ENCODE data around the gene CPNE7. TPM values are rescaled to one million over a fixed set of nuclear protein-coding genes. Genes with fewer than 3 reads are reported as not detected.
"Not testable (repeated sequence)": the region's sequence is repeated elsewhere in the genome, so short reads cannot be mapped to it uniquely, and the experiment has no call there.

The CPNE7 gene
- total RNA-seq, 2 donors from 2014 or later = 0.18 to 8.9 TPM

DNA sequence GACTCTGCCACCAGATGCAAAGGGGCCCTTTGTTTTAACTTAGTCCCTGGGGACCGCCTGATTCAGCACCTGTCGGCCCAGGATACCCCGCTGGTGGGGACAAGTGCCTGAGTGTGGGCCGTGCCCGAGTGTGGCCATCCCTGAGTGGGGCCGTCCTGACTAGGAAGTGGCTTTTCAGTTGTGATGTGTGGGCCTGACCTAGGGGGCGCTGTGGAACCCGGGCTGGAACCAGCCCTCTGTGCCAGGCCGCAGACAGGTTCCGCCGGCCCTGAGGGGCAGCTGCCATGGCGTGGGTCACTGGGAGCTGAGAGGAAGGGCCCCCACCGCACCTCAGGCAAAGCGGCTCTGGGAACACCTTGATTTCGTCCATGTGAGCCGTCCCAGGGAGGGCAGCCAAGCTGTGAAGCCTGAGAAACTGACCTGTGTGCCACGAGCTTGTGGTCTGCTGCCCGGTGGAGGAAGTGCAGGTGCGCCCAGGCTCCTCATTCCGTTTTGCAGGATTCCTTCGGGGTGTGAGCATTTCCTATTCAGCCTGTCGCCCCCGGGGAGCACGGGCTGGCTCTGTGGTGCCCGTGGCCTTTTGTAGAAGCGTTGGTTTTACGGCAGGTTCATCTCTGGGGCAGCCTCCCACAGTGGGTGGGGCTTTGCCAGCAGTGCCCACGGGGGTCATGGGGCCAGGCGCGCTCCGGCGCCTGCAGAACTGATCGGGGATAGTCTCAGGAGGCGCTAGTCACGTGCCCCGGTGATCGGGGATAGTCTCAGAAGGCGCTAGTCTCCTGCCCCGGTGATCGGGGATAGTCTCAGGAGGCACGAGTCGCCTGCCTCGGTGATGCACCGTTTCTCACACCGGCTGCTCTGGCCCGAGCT is 9.8 kb upstream of the CPNE7 start:
- no peaks in the 10 kb centered on the region for H3K27me3 ChIP-seq (replicated peaks; ENCODE audit: insufficient read depth)
- H3K4me1 ChIP-seq (replicated peaks) = peaks cover 15% of the 10 kb centered on the region
- no peak overlapping the region for H3K4me3 ChIP-seq
- WGBS = 7% methylated on average over 37 of the region's 46 CpGs
- peaks cover 6 to 11% of the 10 kb centered on the region in 2 donors for H3K36me3 ChIP-seq
- intact Hi-C loops (cut with DNase I) = loop anchor here (10.0 kb wide), 1 partner anchor 231 kb away; no protein-coding TSS in a partner anchor
- DNase-seq (ENCODE audit: low spot score) = peak; percentile 27
- TF ChIP-seq POLR2A (IDR thresholded peaks at IDR 0.05) = no peak
- TF ChIP-seq, protein P1, sequence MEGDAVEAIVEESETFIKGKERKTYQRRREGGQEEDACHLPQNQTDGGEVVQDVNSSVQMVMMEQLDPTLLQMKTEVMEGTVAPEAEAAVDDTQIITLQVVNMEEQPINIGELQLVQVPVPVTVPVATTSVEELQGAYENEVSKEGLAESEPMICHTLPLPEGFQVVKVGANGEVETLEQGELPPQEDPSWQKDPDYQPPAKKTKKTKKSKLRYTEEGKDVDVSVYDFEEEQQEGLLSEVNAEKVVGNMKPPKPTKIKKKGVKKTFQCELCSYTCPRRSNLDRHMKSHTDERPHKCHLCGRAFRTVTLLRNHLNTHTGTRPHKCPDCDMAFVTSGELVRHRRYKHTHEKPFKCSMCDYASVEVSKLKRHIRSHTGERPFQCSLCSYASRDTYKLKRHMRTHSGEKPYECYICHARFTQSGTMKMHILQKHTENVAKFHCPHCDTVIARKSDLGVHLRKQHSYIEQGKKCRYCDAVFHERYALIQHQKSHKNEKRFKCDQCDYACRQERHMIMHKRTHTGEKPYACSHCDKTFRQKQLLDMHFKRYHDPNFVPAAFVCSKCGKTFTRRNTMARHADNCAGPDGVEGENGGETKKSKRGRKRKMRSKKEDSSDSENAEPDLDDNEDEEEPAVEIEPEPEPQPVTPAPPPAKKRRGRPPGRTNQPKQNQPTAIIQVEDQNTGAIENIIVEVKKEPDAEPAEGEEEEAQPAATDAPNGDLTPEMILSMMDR (IDR thresholded peaks at IDR 0.05) = peak in 3 of 4 experiments; percentile 42 to 59 (median 50)
- H3K27ac ChIP-seq = no peak overlapping the region
- H3K9me3 ChIP-seq = no peaks in the 10 kb centered on the region

DNA sequence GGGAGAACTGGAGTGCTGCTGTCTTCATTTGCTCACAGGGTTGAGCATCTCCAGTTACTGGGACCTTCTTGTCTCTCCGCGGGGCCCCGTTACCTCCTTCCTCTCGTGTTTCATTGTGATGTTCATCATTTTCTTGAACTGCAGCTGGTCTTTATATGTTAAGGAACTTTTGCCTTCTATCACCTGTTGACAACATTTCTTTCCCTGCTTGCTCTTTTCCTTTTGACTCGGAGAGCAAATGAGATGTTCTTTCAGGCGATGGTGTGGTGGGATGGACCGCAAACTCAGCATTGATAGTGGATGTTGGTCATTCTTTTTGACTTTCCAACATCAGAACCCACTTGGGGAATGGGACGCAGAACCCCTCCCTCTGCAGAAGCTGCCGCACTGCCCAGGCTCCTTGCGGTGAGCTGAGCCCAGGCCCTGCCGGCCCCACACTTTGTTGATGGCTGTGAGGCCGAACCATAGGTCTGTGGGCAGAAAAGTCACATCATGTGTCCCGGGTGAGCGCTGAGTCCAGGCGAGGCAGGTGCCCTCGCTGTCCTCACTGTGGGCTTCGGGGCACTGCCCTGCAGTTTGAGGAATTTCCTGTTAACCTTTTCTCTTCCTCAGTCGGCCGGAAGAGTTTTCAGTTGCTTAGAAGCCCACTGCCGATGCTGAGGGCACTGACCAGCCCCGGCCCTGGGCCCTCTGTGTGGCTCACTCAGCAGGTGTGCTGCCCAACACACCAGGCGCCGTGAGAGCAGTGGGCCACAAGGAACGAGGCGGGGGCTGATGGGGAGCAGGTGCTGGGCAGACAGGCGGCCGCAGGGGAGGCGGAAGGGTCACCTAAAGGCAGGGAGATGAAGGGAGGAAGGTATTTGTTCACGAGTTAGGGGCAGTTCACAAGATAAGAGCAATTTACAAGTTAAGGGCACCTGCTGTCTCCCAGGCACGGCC is 7.6 kb upstream of the CPNE7 start:
- Histone ChIP-seq H3K27ac (no peak overlapping the region), H3K4me1 (replicated peaks) (peaks cover 7% of the 10 kb centered on the region), H3K4me3 (no peak overlapping the region), H3K9me3 (no peaks in the 10 kb centered on the region), H3K36me3 (peaks cover 6 to 9% of the 10 kb centered on the region in 2 donors), H3K27me3 (replicated peaks; ENCODE audit: insufficient read depth) (no peaks in the 10 kb centered on the region)
- TF ChIP-seq POLR2A (IDR thresholded peaks at IDR 0.05) = no peak
- TF ChIP-seq, protein P1 (IDR thresholded peaks at IDR 0.05) = no peak
- TF ChIP-seq POLR2AphosphoS5 (IDR thresholded peaks at IDR 0.05) = no peak
- WGBS = 76% methylated on average over 30 of the region's 30 CpGs
- intact Hi-C loops (cut with DNase I) = loop anchor here (10.0 kb wide), 1 partner anchor 233 kb away; no protein-coding TSS in a partner anchor
- no peak for DNase-seq (ENCODE audit: low spot score)

DNA sequence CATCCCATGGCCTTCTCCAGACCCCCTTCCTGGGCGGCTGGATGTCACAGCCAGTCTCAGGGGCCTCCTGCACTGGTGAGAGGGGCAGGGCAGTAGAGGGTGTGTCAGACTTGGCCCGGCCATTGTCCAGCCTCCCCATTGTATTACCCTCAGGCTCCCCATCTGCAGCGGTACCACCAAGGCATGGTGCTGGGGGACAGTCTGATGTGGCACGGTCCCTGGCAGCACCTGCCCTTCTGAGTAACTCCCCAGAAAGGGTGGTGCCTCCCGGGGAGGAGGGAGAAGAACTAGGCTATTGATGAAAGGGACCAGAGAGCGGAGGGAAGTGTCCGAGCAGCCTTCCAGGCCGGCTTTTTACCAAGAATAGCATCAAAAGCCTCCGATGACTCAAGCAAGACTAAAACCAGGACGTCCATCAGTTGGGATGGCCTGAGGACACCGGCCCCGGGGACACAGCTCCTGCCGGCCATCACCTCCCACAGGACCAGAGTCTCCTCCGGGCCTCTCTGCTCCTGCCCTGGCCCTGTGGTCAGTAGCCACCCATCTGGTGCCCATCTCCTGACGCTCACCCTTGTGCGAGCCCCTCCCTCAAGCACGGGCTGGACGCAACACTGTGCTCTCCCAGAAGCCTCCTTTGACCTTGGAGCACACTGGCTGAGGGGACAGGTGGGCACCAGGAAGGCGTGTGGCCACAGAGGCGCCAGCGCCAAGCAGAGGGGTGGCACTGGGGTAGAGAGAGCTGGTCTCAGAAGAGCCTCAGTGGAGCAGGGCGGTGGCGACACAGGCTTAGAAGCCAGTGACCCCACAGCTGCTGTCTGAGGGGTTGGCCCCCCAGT is 5.8 kb upstream of the CPNE7 start:
- Histone ChIP-seq H3K9me3 (no peaks in the 10 kb centered on the region), H3K4me3 (no peak overlapping the region), H3K27ac (no peak overlapping the region), H3K27me3 (replicated peaks; ENCODE audit: insufficient read depth) (peaks cover 3% of the 10 kb centered on the region), H3K36me3 (no peaks in the 10 kb centered on the region), H3K4me1 (replicated peaks) (peaks cover 7% of the 10 kb centered on the region)
- WGBS = 82% methylated on average over 23 of the region's 23 CpGs
- intact Hi-C loops (cut with DNase I) = loop anchor here (10.0 kb wide), 1 partner anchor 235 kb away; no protein-coding TSS in a partner anchor
- no peak for DNase-seq (ENCODE audit: low spot score)
- TF ChIP-seq, protein P1 (IDR thresholded peaks at IDR 0.05) = no peak
- TF ChIP-seq POLR2AphosphoS5 (IDR thresholded peaks at IDR 0.05) = no peak
- TF ChIP-seq POLR2A (IDR thresholded peaks at IDR 0.05) = no peak

GRCh38 chr16:89570342-89570923 is 5.1 kb upstream of the CPNE7 start:
- Histone ChIP-seq H3K27ac (no peak overlapping the region), H3K36me3 (no peaks in the 10 kb centered on the region), H3K27me3 (replicated peaks; ENCODE audit: insufficient read depth) (peaks cover 9% of the 10 kb centered on the region), H3K4me3 (no peak overlapping the region), H3K4me1 (replicated peaks) (peaks cover 6% of the 10 kb centered on the region), H3K9me3 (no peaks in the 10 kb centered on the region)
- TF ChIP-seq, protein P1 (IDR thresholded peaks at IDR 0.05) = no peak
- TF ChIP-seq POLR2AphosphoS5 (IDR thresholded peaks at IDR 0.05) (no peak), POLR2A (IDR thresholded peaks at IDR 0.05) (no peak)
- WGBS = 76% methylated on average over 30 of the region's 30 CpGs
- intact Hi-C loops (cut with DNase I) = no loop called here
- DNase-seq (ENCODE audit: low spot score) = no peak

GRCh38 chr16:89570983-89571598 is 4.5 kb upstream of the CPNE7 start:
- H3K9me3 ChIP-seq; intact Hi-C loops (cut with DNase I); H3K36me3 ChIP-seq; H3K27ac ChIP-seq; H3K4me3 ChIP-seq; DNase-seq (ENCODE audit: low spot score); H3K4me1 ChIP-seq (replicated peaks): not testable (repeated sequence)
- H3K27me3 ChIP-seq (replicated peaks; ENCODE audit: insufficient read depth) = peaks cover 12% of the 10 kb centered on the region
- 67% methylated on average over 32 of the region's 36 CpGs for WGBS
